A549 (cell line): Measurements from ENCODE around the gene MUC5AC. TPM values are rescaled to one million over a fixed set of nuclear protein-coding genes. Genes with fewer than 3 reads are reported as not detected.
"Not testable (repeated sequence)": the region's sequence is repeated elsewhere in the genome, so short reads cannot be mapped to it uniquely, and the experiment has no call there.

Experiments used
- ATAC-seq, 2 experiments: fragments of 200-7000 bp in 1 of 2; fragments of >200 bp in 1 of 2; cut with Nextera tagmentation in 1 of 2; cut with Tn5 transposase in 1 of 2; 3 replicates each; pipeline versions ENCODE4 v1.8.0 to v1.9.1; 2018 to 2020; ENCODE audit warnings: mild to moderate bottlenecking in 1 of 2, moderate library complexity in 1 of 2
- CTCF ChIA-PET: fragments of 300-600 bp; sonication (Branson Sonifier 250); formaldehyde crosslinking; extraction: SDS; loops from one replicate; lab custom pipeline; 2021; ENCODE audit warnings: antibody characterized with exemption, inconsistent platforms; lab: Yijun Ruan, JAX
- POLR2A ChIA-PET: fragments of 350-600 bp; formaldehyde crosslinking; extraction: SDS; loops from one replicate; lab custom pipeline; 2021; ENCODE audit warnings: antibody characterized with exemption, inconsistent platforms; lab: Yijun Ruan, JAX
- DNase-seq, 2 experiments: peaks; one replicate each; pipeline versions ENCODE4 v3.0.0 to v3.0.0-alpha.2; 2011 to 2016; ENCODE audit warnings: low read depth in 1 of 2, low spot score in 1 of 2
- FAIRE-seq: peaks from 2 replicates; lab custom pipeline; 2011; peaks lifted over from hg19 to GRCh38; lab: Jason Lieb, UNC
- H3K27ac ChIP-seq, 2 experiments: fragments of >200 bp; sonication (Bioruptor Twin); formaldehyde crosslinking; 3 replicates each; pipeline ENCODE4 v1.5.1; 2016 to 2017
- H3K4me1 ChIP-seq: fragments of >200 bp; sonication (Bioruptor Twin); formaldehyde crosslinking; 3 replicates; pipeline ENCODE4 v1.6.1; 2016
- H3K4me2 ChIP-seq: fragments of >200 bp; sonication (Bioruptor Twin); formaldehyde crosslinking; 3 replicates; pipeline ENCODE4 v1.6.1; 2016
- H3K4me3 ChIP-seq: fragments of >200 bp; sonication (Bioruptor Twin); formaldehyde crosslinking; 3 replicates; pipeline ENCODE4 v1.5.1; 2016
- H3K9me3 ChIP-seq: fragments of >200 bp; sonication (Bioruptor Twin); formaldehyde crosslinking; 3 replicates; pipeline ENCODE4 v1.6.1; 2016
- CBX2 ChIP-seq: fragments of 200-600 bp; sonication (generic); IDR thresholded peaks from 2 replicates; pipeline ENCODE4 v1.6.1; 2016; ENCODE audit warnings: low read depth, mild to moderate bottlenecking, borderline replicate concordance
- CEBPB ChIP-seq, 2 experiments: fragments of >200 bp in 1 of 2; sonication (Bioruptor Twin) in 1 of 2; formaldehyde crosslinking in 1 of 2; IDR thresholded peaks; 2 replicates each; pipeline ENCODE4 v1.6.1; 2012 to 2016
- CHD2 ChIP-seq: fragments of 150-350 bp; IDR thresholded peaks from 2 replicates; pipeline ENCODE4 v1.6.1; 2014; ENCODE audit warnings: low read length; ENCODE audit not compliant: partially characterized antibody
- CHD4 ChIP-seq: fragments of 200-600 bp; sonication (generic); IDR thresholded peaks from 2 replicates; pipeline ENCODE4 v1.6.1; 2016; ENCODE audit warnings: antibody characterized with exemption, mild to moderate bottlenecking, borderline replicate concordance
- EHF ChIP-seq: fragments of 250-450 bp; sonication (Bioruptor Pico); IDR thresholded peaks from 2 replicates; pipeline ENCODE4 v1.5.0; 2020; ENCODE audit warnings: mild to moderate bottlenecking
- FOSB ChIP-seq: fragments of 250-450 bp; sonication (Bioruptor Pico); IDR thresholded peaks from 2 replicates; pipeline ENCODE4 v1.5.0; 2020; ENCODE audit warnings: mild to moderate bottlenecking, moderate library complexity
- FOSL2 ChIP-seq, 2 experiments: fragments of 450-650 bp in 1 of 2; fragments of >200 bp in 1 of 2; sonication (Bioruptor Twin) in 1 of 2; formaldehyde crosslinking; IDR thresholded peaks; 2 replicates each; pipeline versions ENCODE4 v1.5.0 to v1.6.1; 2016 to 2020; ENCODE audit warnings: mild to moderate bottlenecking in 1 of 2, moderate library complexity in 1 of 2
- FOXS1 ChIP-seq: fragments of 250-450 bp; sonication (Bioruptor Pico); IDR thresholded peaks from 2 replicates; pipeline ENCODE4 v1.5.0; 2020; ENCODE audit warnings: mild to moderate bottlenecking, moderate library complexity
- HOXA7 ChIP-seq: fragments of 250-450 bp; sonication (Bioruptor Pico); IDR thresholded peaks from 2 replicates; pipeline ENCODE4 v1.5.0; 2020; ENCODE audit warnings: mild to moderate bottlenecking, moderate library complexity
- JUN ChIP-seq, 2 experiments: fragments of >200 bp; sonication (Bioruptor Twin); formaldehyde crosslinking; IDR thresholded peaks; 2 replicates in 1 of 2; 3 replicates in 1 of 2; pipeline ENCODE4 v1.6.1; 2016 to 2017
- JUNB ChIP-seq: fragments of >200 bp; sonication (Bioruptor Twin); formaldehyde crosslinking; IDR thresholded peaks from 2 replicates; pipeline ENCODE4 v1.6.1; 2016
- KDM1A ChIP-seq: fragments of 200-600 bp; sonication (generic); IDR thresholded peaks from 2 replicates; pipeline ENCODE4 v1.6.1; 2016; ENCODE audit warnings: low read depth, mild to moderate bottlenecking
- MAFK ChIP-seq: fragments of 450-650 bp; IDR thresholded peaks from 2 replicates; pipeline ENCODE4 v1.6.1; 2014; ENCODE audit not compliant: partially characterized antibody
- MYC ChIP-seq: IDR thresholded peaks from 2 replicates; pipeline ENCODE4 v1.6.1; 2012; ENCODE audit warnings: mild to moderate bottlenecking, inconsistent platforms, low read length, improper control_type of control experiment, borderline replicate concordance
- NPAS2 ChIP-seq: fragments of 250-450 bp; sonication (Bioruptor Pico); IDR thresholded peaks from 2 replicates; pipeline ENCODE4 v1.8.0; 2022; ENCODE audit warnings: mild to moderate bottlenecking, moderate library complexity, borderline replicate concordance
- POLR2AphosphoS2 ChIP-seq: conservative IDR thresholded peaks from 2 replicates; pipeline ENCODE4 v1.6.1; 2012; ENCODE audit warnings: low read length, improper control_type of control experiment, inconsistent platforms
- RAD21 ChIP-seq, 2 experiments: fragments of >200 bp in 1 of 2; sonication (Bioruptor Twin) in 1 of 2; formaldehyde crosslinking in 1 of 2; IDR thresholded peaks in 1 of 2; conservative IDR thresholded peaks in 1 of 2; 2 replicates in 1 of 2; 3 replicates in 1 of 2; pipeline ENCODE4 v1.6.1; 2012 to 2018; ENCODE audit warnings: inconsistent platforms in 1 of 2
- RARB ChIP-seq: fragments of 250-450 bp; sonication (Bioruptor Pico); IDR thresholded peaks from 2 replicates; pipeline ENCODE4 v1.8.0; 2021; ENCODE audit warnings: mild to moderate bottlenecking, moderate library complexity
- RFX5 ChIP-seq: fragments of 450-650 bp; IDR thresholded peaks from 2 replicates; pipeline ENCODE4 v1.7.1; 2014; ENCODE audit warnings: antibody characterized with exemption, mild to moderate bottlenecking, moderate library complexity
- RNF2 ChIP-seq: fragments of 200-600 bp; sonication (generic); IDR thresholded peaks from 2 replicates; pipeline ENCODE4 v1.6.1; 2016; ENCODE audit warnings: low read depth, mild to moderate bottlenecking, antibody characterized with exemption, moderate library complexity, borderline replicate concordance
- WGBS: methylation state at CpG from one replicate; pipeline ENCODE4 v1.1.6; 2017; ENCODE audit errors: missing lambda C conversion rate; 5-methylcytosine and 5-hydroxymethylcytosine counted together
- polyA plus RNA-seq, 4 experiments: library from polyadenylated mRNA; depleted of rRNA in 3 of 4; stranded (reverse); fragments of >200 nt; fragmentation: RNase III in 1 of 4; extraction: RNeasy Plus Mini Kit Qiagen cat#74134 plus additional on column Dnase treatment in 1 of 4; gene quantifications; 2 replicates in 3 of 4; 3 replicates in 1 of 4; pipeline ENCODE4 v1.2.3, GENCODE V29; 2011 to 2017
- TF ChIP-seq, protein P1 (sequence below): fragments of 150-350 bp; IDR thresholded peaks from 2 replicates; pipeline ENCODE4 v1.6.1; 2014; ENCODE audit warnings: low read depth, mild to moderate bottlenecking, low read length
- TF ChIP-seq, protein P2 (sequence below): fragments of >200 bp; sonication (Bioruptor Twin); formaldehyde crosslinking; IDR thresholded peaks from 3 replicates; pipeline ENCODE4 v1.6.1; 2016
- TF ChIP-seq, protein P3 (sequence below): IDR thresholded peaks from 2 replicates; pipeline ENCODE4 v1.6.1; 2012

Gene MUC5AC
- polyA plus RNA-seq, 2 of the 4 experiments (the other 2 are of a cell fraction): 0.18 to 7.4 TPM

DNA sequence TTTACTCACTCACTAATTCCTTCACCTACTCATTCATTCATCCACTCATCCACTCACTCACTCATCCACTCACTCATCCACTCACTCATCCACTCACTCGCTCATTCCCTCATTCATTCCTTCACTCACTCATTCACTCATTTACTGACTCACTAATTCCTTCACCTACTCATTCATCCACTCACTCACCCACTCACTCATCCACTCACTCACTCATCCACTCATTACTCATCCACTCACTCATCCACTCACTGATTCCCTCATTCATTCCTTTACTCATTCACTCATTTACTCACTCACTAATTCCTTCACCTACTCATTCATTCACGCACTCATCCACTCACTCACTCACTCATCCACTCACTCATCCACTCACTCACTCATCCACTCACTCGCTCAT lies 15.6 kb downstream of the MUC5AC start:
- H3K27ac ChIP-seq, CTCF ChIA-PET, H3K4me2 ChIP-seq, H3K4me3 ChIP-seq, H3K4me1 ChIP-seq, ATAC-seq, POLR2A ChIA-PET, FAIRE-seq, H3K9me3 ChIP-seq, DNase-seq: not testable (repeated sequence)
- 80% methylated on average over 3 of the region's 3 CpGs for WGBS

DNA sequence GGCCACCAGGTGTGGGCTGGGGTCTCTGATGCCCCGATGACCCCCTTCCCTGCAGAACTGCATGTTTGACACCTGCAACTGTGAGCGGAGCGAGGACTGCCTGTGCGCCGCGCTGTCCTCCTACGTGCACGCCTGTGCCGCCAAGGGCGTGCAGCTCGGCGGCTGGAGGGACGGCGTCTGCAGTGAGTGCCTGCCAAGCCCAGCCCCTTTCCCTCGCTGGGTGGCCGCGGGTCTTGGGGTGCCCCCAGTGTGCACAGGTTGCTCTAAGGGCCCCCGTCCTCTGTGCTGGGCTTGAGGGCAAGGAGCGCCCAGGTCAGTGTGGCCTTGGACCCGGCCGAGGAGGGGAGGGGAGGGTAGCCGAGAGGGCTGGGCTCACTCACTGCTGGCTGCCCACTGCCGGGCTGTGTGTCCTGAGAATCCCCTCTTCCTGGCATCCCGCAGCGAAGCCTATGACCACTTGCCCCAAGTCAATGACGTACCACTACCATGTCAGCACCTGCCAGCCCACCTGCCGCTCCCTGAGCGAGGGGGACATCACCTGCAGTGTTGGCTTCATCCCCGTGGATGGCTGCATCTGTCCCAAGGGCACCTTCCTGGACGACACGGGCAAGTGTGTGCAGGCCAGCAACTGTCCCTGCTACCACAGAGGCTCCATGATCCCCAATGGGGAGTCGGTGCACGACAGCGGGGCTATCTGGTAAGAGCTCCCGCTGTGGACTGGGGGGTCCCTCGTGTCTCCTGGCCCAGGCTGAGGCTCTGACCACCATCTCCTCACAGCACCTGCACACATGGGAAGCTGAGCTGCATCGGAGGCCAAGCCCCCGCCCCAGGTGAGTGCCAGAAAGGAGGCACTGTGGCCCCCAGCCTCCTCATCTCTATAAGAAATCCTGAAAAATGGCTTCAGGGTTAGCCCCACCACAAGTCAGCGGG lies 17.0 kb downstream of the MUC5AC start:
- ChIA-PET CTCF (no interaction called here), POLR2A (no interaction called here)
- 91% methylated on average over 30 of the region's 39 CpGs for WGBS
- FAIRE-seq: no peak
- no peak overlapping the region for H3K27ac ChIP-seq
- H3K4me3 ChIP-seq: no peak overlapping the region
- H3K9me3 ChIP-seq: no peaks in the 10 kb centered on the region
- no peak overlapping the region for H3K4me2 ChIP-seq
- TF ChIP-seq CHD4: no peak
- no peak for TF ChIP-seq NPAS2 (CRISPR knock-in tag)
- TF ChIP-seq JUNB: no peak
- TF ChIP-seq RAD21 (conservative IDR thresholded peaks at IDR 0.05 in 1 of 2, IDR thresholded peaks at IDR 0.05 in 1 of 2): no peak
- no peak for TF ChIP-seq CHD2
- no peak for DNase-seq
- no peak for ATAC-seq
- no peaks in the 10 kb centered on the region for H3K4me1 ChIP-seq

DNA sequence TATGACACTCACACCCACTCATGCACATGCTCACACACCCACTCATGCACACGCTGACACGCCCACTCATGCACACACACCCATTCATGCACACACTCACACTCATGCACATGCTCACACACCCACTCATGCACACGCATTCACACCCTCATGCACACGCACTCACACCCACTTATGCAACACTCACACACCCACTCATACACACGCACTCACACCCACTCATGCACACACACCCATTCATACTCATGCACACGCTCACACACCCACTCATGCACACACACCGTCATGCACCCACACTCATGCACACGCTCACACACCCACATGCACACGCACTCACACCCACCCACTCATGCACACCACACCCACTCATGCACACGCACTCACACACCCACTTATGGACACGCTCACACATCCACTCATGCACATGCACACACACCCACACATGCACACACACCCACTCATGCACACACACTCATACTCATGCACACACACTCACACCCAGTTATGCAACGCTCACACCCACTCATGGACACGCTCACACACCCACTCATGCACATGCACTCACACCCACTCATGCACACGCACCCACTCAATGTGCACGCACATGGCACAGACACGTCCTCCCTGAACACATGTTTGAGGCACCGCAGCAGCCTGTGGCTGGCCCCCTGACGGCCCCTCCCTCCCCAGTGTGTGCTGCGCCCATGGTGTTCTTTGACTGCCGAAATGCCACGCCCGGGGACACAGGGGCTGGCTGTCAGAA lies 17.9 kb downstream of the MUC5AC start:
- TF ChIP-seq RFX5 (no peak), EHF (CRISPR knock-in tag) (no peak), RARB (CRISPR knock-in tag) (no peak), JUN (IDR thresholded peaks at IDR 0.05) (no peak), FOSL2 (IDR thresholded peaks at IDR 0.05) (no peak), FOSL2 (CRISPR knock-in tag; IDR thresholded peaks at IDR 0.05) (no peak)
- TF ChIP-seq, protein P1, sequence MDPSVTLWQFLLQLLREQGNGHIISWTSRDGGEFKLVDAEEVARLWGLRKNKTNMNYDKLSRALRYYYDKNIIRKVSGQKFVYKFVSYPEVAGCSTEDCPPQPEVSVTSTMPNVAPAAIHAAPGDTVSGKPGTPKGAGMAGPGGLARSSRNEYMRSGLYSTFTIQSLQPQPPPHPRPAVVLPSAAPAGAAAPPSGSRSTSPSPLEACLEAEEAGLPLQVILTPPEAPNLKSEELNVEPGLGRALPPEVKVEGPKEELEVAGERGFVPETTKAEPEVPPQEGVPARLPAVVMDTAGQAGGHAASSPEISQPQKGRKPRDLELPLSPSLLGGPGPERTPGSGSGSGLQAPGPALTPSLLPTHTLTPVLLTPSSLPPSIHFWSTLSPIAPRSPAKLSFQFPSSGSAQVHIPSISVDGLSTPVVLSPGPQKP: no peak
- TF ChIP-seq, protein P2, sequence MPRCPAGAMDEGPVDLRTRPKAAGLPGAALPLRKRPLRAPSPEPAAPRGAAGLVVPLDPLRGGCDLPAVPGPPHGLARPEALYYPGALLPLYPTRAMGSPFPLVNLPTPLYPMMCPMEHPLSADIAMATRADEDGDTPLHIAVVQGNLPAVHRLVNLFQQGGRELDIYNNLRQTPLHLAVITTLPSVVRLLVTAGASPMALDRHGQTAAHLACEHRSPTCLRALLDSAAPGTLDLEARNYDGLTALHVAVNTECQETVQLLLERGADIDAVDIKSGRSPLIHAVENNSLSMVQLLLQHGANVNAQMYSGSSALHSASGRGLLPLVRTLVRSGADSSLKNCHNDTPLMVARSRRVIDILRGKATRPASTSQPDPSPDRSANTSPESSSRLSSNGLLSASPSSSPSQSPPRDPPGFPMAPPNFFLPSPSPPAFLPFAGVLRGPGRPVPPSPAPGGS: no peak
- H3K4me2 ChIP-seq: no peak overlapping the region
- H3K4me3 ChIP-seq: no peak overlapping the region
- DNase-seq (no peak), ATAC-seq (no peak), FAIRE-seq (no peak)
- H3K4me1 ChIP-seq: no peaks in the 10 kb centered on the region
- 83% methylated on average over 15 of the region's 22 CpGs for WGBS
- no peak overlapping the region for H3K27ac ChIP-seq
- ChIA-PET POLR2A (no interaction called here), CTCF (no interaction called here)
- no peaks in the 10 kb centered on the region for H3K9me3 ChIP-seq

DNA sequence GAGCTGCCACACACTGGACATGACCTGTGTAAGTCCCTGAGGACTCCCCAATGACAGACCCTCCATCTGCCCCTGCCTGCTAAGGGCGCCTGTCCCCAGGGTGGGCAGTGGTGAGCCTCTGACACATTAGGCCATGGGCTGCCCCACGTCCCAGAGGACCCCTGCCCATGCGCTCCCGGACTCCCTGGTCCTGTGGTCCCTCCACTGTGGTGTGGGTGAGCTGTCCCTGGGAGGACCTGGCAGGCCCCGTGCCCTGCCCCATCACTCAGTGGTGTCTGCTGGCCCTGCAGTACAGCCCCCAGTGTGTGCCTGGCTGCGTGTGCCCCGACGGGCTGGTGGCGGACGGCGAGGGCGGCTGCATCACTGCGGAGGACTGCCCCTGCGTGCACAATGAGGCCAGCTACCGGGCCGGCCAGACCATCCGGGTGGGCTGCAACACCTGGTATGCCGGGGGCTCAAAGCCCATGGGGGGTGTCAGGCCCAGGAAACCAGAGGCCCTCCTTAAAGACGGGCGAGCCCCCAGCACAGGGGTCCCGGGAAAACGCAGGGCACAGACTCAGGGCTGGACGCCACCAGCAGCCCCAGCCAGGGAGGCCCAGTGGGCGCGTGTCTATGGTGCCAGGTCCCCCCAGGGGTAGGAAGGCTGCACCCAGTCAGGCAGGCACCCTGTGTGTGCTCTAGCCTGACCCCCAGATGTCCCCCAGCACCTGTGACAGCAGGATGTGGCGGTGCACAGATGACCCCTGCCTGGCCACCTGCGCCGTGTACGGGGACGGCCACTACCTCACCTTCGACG lies 18.7 kb downstream of the MUC5AC start:
- TF ChIP-seq, protein P1: no peak
- TF ChIP-seq CEBPB (IDR thresholded peaks at IDR 0.05) (no peak), FOSB (CRISPR knock-in tag) (no peak), MAFK (no peak), POLR2AphosphoS2 (no peak), MYC (no peak), KDM1A (no peak), HOXA7 (CRISPR knock-in tag) (no peak), RNF2 (no peak), FOXS1 (CRISPR knock-in tag) (no peak), CBX2 (no peak)
- TF ChIP-seq, protein P3, sequence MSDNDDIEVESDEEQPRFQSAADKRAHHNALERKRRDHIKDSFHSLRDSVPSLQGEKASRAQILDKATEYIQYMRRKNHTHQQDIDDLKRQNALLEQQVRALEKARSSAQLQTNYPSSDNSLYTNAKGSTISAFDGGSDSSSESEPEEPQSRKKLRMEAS: no peak
- FAIRE-seq (no peak), DNase-seq (no peak), ATAC-seq (no peak)
- no peaks in the 10 kb centered on the region for H3K4me1 ChIP-seq
- no peaks in the 10 kb centered on the region for H3K9me3 ChIP-seq
- no peak overlapping the region for H3K4me3 ChIP-seq
- no peak overlapping the region for H3K27ac ChIP-seq
- CTCF ChIA-PET: no interaction called here
- 92% methylated on average over 26 of the region's 32 CpGs for WGBS
- POLR2A ChIA-PET: no interaction called here
- no peak overlapping the region for H3K4me2 ChIP-seq
